Stomach (tissue), 9 donors: ENCODE data around the gene AP2A1. TPM values are rescaled to one million over a fixed set of nuclear protein-coding genes. Genes with fewer than 3 reads are reported as not detected.

Experiments
- DNase-seq, 2 donors: peaks; one replicate each; pipeline versions ENCODE4 v3.0.0 to v3.0.0-alpha.2; 2013 to 2019
- H3K27ac ChIP-seq, 5 donors: fragments of 200-600 bp in 4 of 5; sonication (generic) in 4 of 5; one replicate each; pipeline ENCODE4 v1.5.1; 2013 to 2019; ENCODE audit warnings: mild to moderate bottlenecking in 1 of 5, moderate library complexity in 1 of 5
- H3K27me3 ChIP-seq, 3 donors: fragments of 200-600 bp; sonication (generic); one replicate each; pipeline ENCODE4 v1.5.1; 2017 to 2019; ENCODE audit warnings: mixed run types in 1 of 3
- H3K36me3 ChIP-seq, 4 donors: fragments of 200-600 bp; sonication (generic); 1 replicate in 3 of 4; 2 replicates in 1 of 4; pipeline ENCODE4 v1.5.1; 2016 to 2019
- H3K4me1 ChIP-seq, 4 donors: fragments of 200-600 bp; sonication (generic); one replicate each; pipeline ENCODE4 v1.5.1; 2016 to 2019
- H3K4me3 ChIP-seq, 4 donors: fragments of 200-600 bp; sonication (generic) in 3 of 4; one replicate each; pipeline ENCODE4 v1.5.1; 2016 to 2019; ENCODE audit warnings: mild to moderate bottlenecking in 1 of 4
- H3K9me3 ChIP-seq, 4 donors: fragments of 200-600 bp; sonication (generic); one replicate each; pipeline ENCODE4 v1.5.1; 2016 to 2019
- CTCF ChIP-seq, 7 experiments: fragments of 450-650 bp in 4 of 7; fragments of 200-600 bp in 3 of 7; sonication (generic) in 3 of 7; IDR thresholded peaks; one replicate each; pipeline ENCODE4 v1.5.1; 2016 to 2019; ENCODE audit warnings: antibody characterized with exemption in 7 of 7, control low read depth in 2 of 7, mild to moderate bottlenecking in 1 of 7
- EP300 ChIP-seq: sonication (generic); formaldehyde crosslinking; IDR thresholded peaks from one replicate; pipeline ENCODE4 v1.6.1; 2017; ENCODE audit warnings: antibody characterized with exemption
- POLR2A ChIP-seq, 4 donors: fragments of 450-650 bp; IDR thresholded peaks; one replicate each; pipeline ENCODE4 v1.6.1; 2016; ENCODE audit warnings: antibody characterized with exemption in 4 of 4, control low read depth in 2 of 4, mild to moderate bottlenecking in 1 of 4, moderate library complexity in 1 of 4
- POLR2AphosphoS5 ChIP-seq, 3 donors: sonication (generic); formaldehyde crosslinking; IDR thresholded peaks; one replicate each; pipeline ENCODE4 v1.6.1; 2016; ENCODE audit warnings: antibody characterized with exemption in 3 of 3
- WGBS, 5 donors: extraction: QIAGEN DNeasy Blood & Tissue Kit in 3 of 5; methylation state at CpG; one replicate each; pipeline versions ENCODE4 v1.1.5 to v1.1.7; 2013 to 2018; 5-methylcytosine and 5-hydroxymethylcytosine counted together
- intact Hi-C: fragments of 100-400 bp; cut with DNase I; formaldehyde crosslinking; loops from one replicate; pipeline ENCODE4 v1.15.1; 2023; ENCODE audit warnings: low total_unique reads
- polyA plus RNA-seq, 3 donors: library from polyadenylated mRNA; stranded (reverse); fragments of 200-250 nt; gene quantifications; one replicate each; pipeline ENCODE4 v1.2.3, GENCODE V29; 2013
- total RNA-seq, 5 donors: library from RNA; depleted of rRNA; stranded (reverse); fragments of >200 nt; gene quantifications; one replicate each; pipeline versions ENCODE4 v1.1.0 to v1.2.3, GENCODE V29; 2014 to 2016
- donor health status: healthy with polysubstance abuse.
- donor health status: Bipolar disorder and iron deficiency.
- donor health status: healthy.

Gene AP2A1
- total and polyA plus RNA-seq, 8 donors = 19.8 to 177 (median 29.2) TPM

- no peak overlapping the region for H3K27ac ChIP-seq
Observed at GRCh38 chr19:49727217-49728030, 39.4 kb upstream of the AP2A1 start.

GRCh38 chr19:49730166-49730565 is 36.6 kb upstream of the AP2A1 start:
- TF ChIP-seq POLR2A (IDR thresholded peaks at IDR 0.05) (no peak), CTCF (IDR thresholded peaks at IDR 0.05) (no peak), EP300 (no peak), POLR2AphosphoS5 (IDR thresholded peaks at IDR 0.05) (no peak)
- no peak overlapping the region for H3K4me3 ChIP-seq
- no peak for DNase-seq

More at GRCh38 chr19:49727217-49728030, 39.4 kb upstream of the AP2A1 start:
- Histone ChIP-seq H3K4me1 (no peaks in the 10 kb centered on the region), H3K27me3 (no peaks in the 10 kb centered on the region), H3K9me3 (no peaks in the 10 kb centered on the region), H3K4me3 (no peak overlapping the region), H3K36me3 (no peaks in the 10 kb centered on the region)
- DNase-seq = peak in 1 of 2 donors; percentile 78
- intact Hi-C loops = no loop called here
- 71 to 77% (median 73%) methylated on average over 23 of the region's 23 CpGs for WGBS, 5 donors
- TF ChIP-seq EP300 (no peak), POLR2AphosphoS5 (IDR thresholded peaks at IDR 0.05) (no peak), POLR2A (IDR thresholded peaks at IDR 0.05) (no peak)

GRCh38 chr19:49738268-49738667 is 28.5 kb upstream of the AP2A1 start:
- WGBS, 5 donors = 72 to 87% (median 82%) methylated on average over 4 of the region's 4 CpGs
- H3K36me3 ChIP-seq = no peaks in the 10 kb centered on the region
- H3K4me3 ChIP-seq = no peak overlapping the region
- H3K4me1 ChIP-seq = no peaks in the 10 kb centered on the region
- H3K27me3 ChIP-seq = no peaks in the 10 kb centered on the region
- TF ChIP-seq POLR2AphosphoS5 (IDR thresholded peaks at IDR 0.05) (no peak), CTCF (IDR thresholded peaks at IDR 0.05) (no peak), POLR2A (IDR thresholded peaks at IDR 0.05) (no peak)
- no peak for DNase-seq
- no peaks in the 10 kb centered on the region for H3K9me3 ChIP-seq
- H3K27ac ChIP-seq = no peak overlapping the region
- intact Hi-C loops = no loop called here

More at GRCh38 chr19:49730166-49730565, 36.6 kb upstream of the AP2A1 start:
- Histone ChIP-seq H3K27me3 (no peaks in the 10 kb centered on the region), H3K27ac (no peak overlapping the region), H3K9me3 (no peaks in the 10 kb centered on the region), H3K4me1 (no peaks in the 10 kb centered on the region), H3K36me3 (no peaks in the 10 kb centered on the region)
- WGBS, 5 donors = 73 to 82% (median 79%) methylated on average over 5 of the region's 5 CpGs
- intact Hi-C loops = no loop called here

GRCh38 chr19:49739098-49739497 is 27.7 kb upstream of the AP2A1 start:
- 62 to 83% (median 65%) methylated on average over 1 of the region's 1 CpG for WGBS, 5 donors
- intact Hi-C loops = no loop called here

More at GRCh38 chr19:49739098-49739497, 27.7 kb upstream of the AP2A1 start:
- no peak for DNase-seq
- Histone ChIP-seq H3K4me1 (no peaks in the 10 kb centered on the region), H3K36me3 (no peaks in the 10 kb centered on the region), H3K4me3 (no peak overlapping the region), H3K27me3 (no peaks in the 10 kb centered on the region), H3K27ac (no peak overlapping the region), H3K9me3 (no peaks in the 10 kb centered on the region)
- TF ChIP-seq POLR2AphosphoS5 (IDR thresholded peaks at IDR 0.05) (no peak), CTCF (IDR thresholded peaks at IDR 0.05) (no peak), POLR2A (IDR thresholded peaks at IDR 0.05) (no peak), EP300 (no peak)
